Uterus (tissue), 4 donors: ENCODE data around the gene TRNT1. TPM values are rescaled to one million over a fixed set of nuclear protein-coding genes. Genes with fewer than 3 reads are reported as not detected.

Source experiments
- DNase-seq, 2 donors: peaks; one replicate each; pipeline ENCODE4 v3.0.0-alpha.2; 2019 to 2020
- H3K27ac ChIP-seq, 2 donors: fragments of 200-600 bp; sonication (generic); 1 replicate in 1 of 2; 2 replicates in 1 of 2; pipeline ENCODE4 v1.5.1; 2016 to 2018
- H3K27me3 ChIP-seq, 2 donors: fragments of 200-600 bp; sonication (generic); one replicate each; pipeline ENCODE4 v1.5.1; 2018 to 2019; ENCODE audit warnings: control low read depth in 1 of 2
- H3K36me3 ChIP-seq, 2 donors: fragments of 200-600 bp; sonication (generic); one replicate each; pipeline ENCODE4 v1.5.1; 2019; ENCODE audit warnings: control low read depth in 1 of 2
- H3K4me1 ChIP-seq, 2 donors: fragments of 200-600 bp; sonication (generic); one replicate each; pipeline ENCODE4 v1.5.1; 2018 to 2019; ENCODE audit warnings: control low read depth in 1 of 2
- H3K4me3 ChIP-seq, 2 donors: fragments of 200-600 bp; sonication (generic); 1 replicate in 1 of 2; 2 replicates in 1 of 2; pipeline ENCODE4 v1.5.1; 2018 to 2019; ENCODE audit warnings: mild to moderate bottlenecking in 1 of 2
- H3K9me3 ChIP-seq, 2 donors: fragments of 200-600 bp; sonication (generic); one replicate each; pipeline ENCODE4 v1.5.1; 2019; ENCODE audit warnings: control low read depth in 1 of 2
- CTCF ChIP-seq, 4 experiments: fragments of 200-600 bp in 2 of 4; fragments of 450-650 bp in 2 of 4; sonication (generic) in 2 of 4; IDR thresholded peaks; one replicate each; pipeline ENCODE4 v1.5.1; 2016 to 2019; ENCODE audit warnings: antibody characterized with exemption in 4 of 4, mild to moderate bottlenecking in 2 of 4, moderate library complexity in 1 of 4
- POLR2A ChIP-seq, 2 donors: fragments of 450-650 bp; IDR thresholded peaks; one replicate each; pipeline ENCODE4 v1.6.1; 2016; ENCODE audit warnings: antibody characterized with exemption in 2 of 2, mild to moderate bottlenecking in 1 of 2, moderate library complexity in 1 of 2
- intact Hi-C: fragments of 100-400 bp; cut with DNase I; formaldehyde crosslinking; loops from one replicate; pipeline ENCODE4 v1.15.1; 2023; ENCODE audit warnings: low total_unique reads
- total RNA-seq, 4 donors: library from RNA; depleted of rRNA in 3 of 4; stranded (reverse); fragments of >200 nt in 3 of 4; gene quantifications; one replicate each; pipeline versions ENCODE4 v1.1.0 to v1.2.4, GENCODE V29; 2014 to 2023
- donor health status: DM: yes; HTN: yes; CAD: no.

Gene TRNT1
- total RNA-seq, 4 donors from 2014 or later = 12.9 to 38.5 (median 22.8) TPM

GRCh38 chr3:3089017-3089416 lies 37.7 kb upstream of the TRNT1 start:
- H3K27ac ChIP-seq = no peak overlapping the region
- no peaks in the 10 kb centered on the region for H3K27me3 ChIP-seq
- no peaks in the 10 kb centered on the region for H3K36me3 ChIP-seq
- no peaks in the 10 kb centered on the region for H3K9me3 ChIP-seq
- no peak overlapping the region for H3K4me3 ChIP-seq
- H3K4me1 ChIP-seq = no peaks in the 10 kb centered on the region
- TF ChIP-seq POLR2A (IDR thresholded peaks at IDR 0.05) (no peak), CTCF (IDR thresholded peaks at IDR 0.05) (no peak)
- intact Hi-C loops = no loop called here
- no peak for DNase-seq

- no peaks in the 10 kb centered on the region for H3K36me3 ChIP-seq
- TF ChIP-seq POLR2A (IDR thresholded peaks at IDR 0.05) = no peak
- H3K4me3 ChIP-seq = no peak overlapping the region
- no peak for DNase-seq
- H3K27ac ChIP-seq = no peak overlapping the region
- no peaks in the 10 kb centered on the region for H3K27me3 ChIP-seq
- intact Hi-C loops = no loop called here
- no peaks in the 10 kb centered on the region for H3K9me3 ChIP-seq
- H3K4me1 ChIP-seq = no peaks in the 10 kb centered on the region
These were observed 28.8 kb upstream of the TRNT1 start for GRCh38 chr3:3097958-3098357.

- intact Hi-C loops = no loop called here
- Histone ChIP-seq H3K36me3 (no peaks in the 10 kb centered on the region), H3K9me3 (no peaks in the 10 kb centered on the region), H3K4me3 (no peak overlapping the region), H3K27me3 (no peaks in the 10 kb centered on the region), H3K4me1 (no peaks in the 10 kb centered on the region), H3K27ac (no peak overlapping the region)
- no peak for TF ChIP-seq CTCF (IDR thresholded peaks at IDR 0.05)
- TF ChIP-seq POLR2A (IDR thresholded peaks at IDR 0.05) = no peak
- no peak for DNase-seq
These were observed 24.9 kb upstream of the TRNT1 start for GRCh38 chr3:3101660-3102458.

- DNase-seq = no peak
- intact Hi-C loops = no loop called here
These were observed 24.0 kb upstream of the TRNT1 start for GRCh38 chr3:3102751-3103150.

GRCh38 chr3:3105246-3105645 lies 21.5 kb upstream of the TRNT1 start:
- intact Hi-C loops = no loop called here
- Histone ChIP-seq H3K36me3 (no peaks in the 10 kb centered on the region), H3K4me3 (no peak overlapping the region), H3K4me1 (no peaks in the 10 kb centered on the region), H3K9me3 (no peaks in the 10 kb centered on the region), H3K27ac (no peak overlapping the region), H3K27me3 (no peaks in the 10 kb centered on the region)
- DNase-seq = no peak
- TF ChIP-seq CTCF (IDR thresholded peaks at IDR 0.05) (no peak), POLR2A (IDR thresholded peaks at IDR 0.05) (no peak)

More at GRCh38 chr3:3102751-3103150, 24.0 kb upstream of the TRNT1 start:
- no peaks in the 10 kb centered on the region for H3K36me3 ChIP-seq
- no peaks in the 10 kb centered on the region for H3K9me3 ChIP-seq
- H3K27me3 ChIP-seq = no peaks in the 10 kb centered on the region
- H3K27ac ChIP-seq = no peak overlapping the region
- no peak for TF ChIP-seq CTCF (IDR thresholded peaks at IDR 0.05)
- no peak for TF ChIP-seq POLR2A (IDR thresholded peaks at IDR 0.05)
- H3K4me3 ChIP-seq = no peak overlapping the region
- no peaks in the 10 kb centered on the region for H3K4me1 ChIP-seq
